MM.1S (cell line): Measurements from ENCODE around the gene PZP.

ENCODE experiments used
- DNase-seq: peaks from one replicate; pipeline ENCODE4 v3.0.0-alpha.2; 2015
- H2AFZ ChIP-seq: fragments of 300-600 bp; sonication (generic); 2 replicates; pipeline ENCODE4 v1.6.0; 2016; ENCODE audit warnings: antibody characterized with exemption, low read length
- H3F3A ChIP-seq: fragments of 300-600 bp; sonication (generic); 2 replicates; pipeline ENCODE4 v1.6.1; 2016; ENCODE audit warnings: mild to moderate bottlenecking, antibody characterized with exemption, low read length, moderate library complexity, mixed read lengths; ENCODE audit not compliant: insufficient read depth
- H3K27ac ChIP-seq: fragments of 300-600 bp; sonication (generic); 2 replicates; pipeline ENCODE4 v1.5.1; 2016; ENCODE audit warnings: mild to moderate bottlenecking, low read length
- H3K27me3 ChIP-seq: fragments of 300-600 bp; sonication (generic); replicated peaks from 2 replicates; pipeline ENCODE4 v1.6.0; 2016; ENCODE audit warnings: low read length; ENCODE audit not compliant: insufficient read depth
- H3K36me3 ChIP-seq: fragments of 300-600 bp; sonication (generic); replicated peaks from 2 replicates; pipeline ENCODE4 v1.6.1; 2016; ENCODE audit warnings: mild to moderate bottlenecking, low read length, mixed read lengths; ENCODE audit not compliant: insufficient read depth
- H3K4me1 ChIP-seq: fragments of 300-600 bp; sonication (generic); 2 replicates; pipeline ENCODE4 v1.6.1; 2016; ENCODE audit warnings: low read length, mixed read lengths
- H3K4me2 ChIP-seq: fragments of 300-600 bp; sonication (generic); 2 replicates; pipeline ENCODE4 v1.6.0; 2016; ENCODE audit warnings: low read depth, low read length
- H3K4me3 ChIP-seq: fragments of 300-600 bp; sonication (generic); 2 replicates; pipeline ENCODE4 v1.5.1; 2016; ENCODE audit warnings: low read length, mixed read lengths
- H3K79me2 ChIP-seq: fragments of 300-600 bp; sonication (generic); 2 replicates; pipeline ENCODE4 v1.6.1; 2016; ENCODE audit warnings: mixed run types, low read length, mixed read lengths
- H3K9ac ChIP-seq: fragments of 300-600 bp; sonication (generic); 2 replicates; pipeline ENCODE4 v1.6.1; 2016; ENCODE audit warnings: low read length, mixed read lengths
- H3K9me2 ChIP-seq: fragments of 300-600 bp; sonication (generic); replicated peaks from 2 replicates; pipeline ENCODE4 v1.6.1; 2016; ENCODE audit warnings: mild to moderate bottlenecking, low read length, mixed read lengths; ENCODE audit not compliant: insufficient read depth
- H3K9me3 ChIP-seq: fragments of 300-600 bp; sonication (generic); replicated peaks from 2 replicates; pipeline ENCODE4 v1.6.1; 2016; ENCODE audit warnings: mild to moderate bottlenecking, low read length, mixed read lengths; ENCODE audit not compliant: insufficient read depth
- H4K20me1 ChIP-seq: fragments of 300-600 bp; sonication (generic); 2 replicates; pipeline ENCODE4 v1.6.1; 2016; ENCODE audit warnings: mild to moderate bottlenecking, low read length, moderate library complexity, mixed read lengths; ENCODE audit not compliant: insufficient read depth
- EZH2 ChIP-seq: fragments of 300-600 bp; sonication (generic); optimal IDR thresholded peaks from 2 replicates; pipeline ENCODE3; 2017; ENCODE audit warnings: low read depth, mild to moderate bottlenecking, antibody characterized with exemption, low read length, mixed read lengths
- EZH2phosphoT487 ChIP-seq: fragments of 300-600 bp; sonication (generic); IDR thresholded peaks from 2 replicates; pipeline ENCODE4 v1.6.1; 2018; ENCODE audit warnings: antibody characterized with exemption, low read length
- TF ChIP-seq, protein P1 (sequence below): fragments of 300-600 bp; sonication (generic); IDR thresholded peaks from 2 replicates; pipeline ENCODE4 v1.5.1; 2016; ENCODE audit warnings: antibody characterized with exemption, low read length, mixed read lengths

PZP gene

DNA sequence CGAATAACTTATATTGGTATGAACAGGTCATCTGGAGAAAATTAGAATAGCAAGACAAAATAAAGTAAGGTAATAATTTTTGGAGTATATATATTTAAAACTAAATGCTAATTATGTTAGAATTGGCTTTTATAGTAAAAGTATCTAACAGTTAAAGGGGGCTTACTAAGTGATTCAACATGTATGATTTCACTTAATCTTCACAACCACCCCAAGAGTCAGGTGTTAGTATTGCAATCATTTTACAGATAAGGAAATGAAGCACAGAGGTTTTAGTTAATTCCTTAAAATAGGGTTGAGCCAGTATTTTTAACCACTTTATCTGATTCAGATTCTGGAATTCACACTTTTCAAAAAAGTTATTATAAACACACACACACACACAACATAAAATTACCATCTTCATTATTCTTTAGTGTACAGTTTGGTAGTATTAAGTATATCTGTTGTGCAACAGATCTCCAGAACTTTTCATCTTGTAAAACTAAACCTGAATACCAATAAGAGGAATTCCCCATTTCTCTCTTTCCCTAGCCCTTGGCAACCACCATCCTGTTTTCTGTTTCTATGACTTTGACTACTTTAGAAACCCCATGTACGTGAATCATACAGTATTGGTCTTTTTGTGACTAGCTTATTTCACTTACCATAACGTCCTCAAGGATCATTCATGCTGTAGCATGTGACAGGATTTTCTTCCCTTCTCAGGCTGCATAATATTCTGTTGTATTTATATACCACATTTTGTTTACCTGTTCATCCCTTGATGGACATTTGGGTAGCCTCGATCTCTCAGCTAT lies 104.9 kb downstream of the PZP start:
- no peak for TF ChIP-seq EZH2phosphoT487
- TF ChIP-seq, protein P1, sequence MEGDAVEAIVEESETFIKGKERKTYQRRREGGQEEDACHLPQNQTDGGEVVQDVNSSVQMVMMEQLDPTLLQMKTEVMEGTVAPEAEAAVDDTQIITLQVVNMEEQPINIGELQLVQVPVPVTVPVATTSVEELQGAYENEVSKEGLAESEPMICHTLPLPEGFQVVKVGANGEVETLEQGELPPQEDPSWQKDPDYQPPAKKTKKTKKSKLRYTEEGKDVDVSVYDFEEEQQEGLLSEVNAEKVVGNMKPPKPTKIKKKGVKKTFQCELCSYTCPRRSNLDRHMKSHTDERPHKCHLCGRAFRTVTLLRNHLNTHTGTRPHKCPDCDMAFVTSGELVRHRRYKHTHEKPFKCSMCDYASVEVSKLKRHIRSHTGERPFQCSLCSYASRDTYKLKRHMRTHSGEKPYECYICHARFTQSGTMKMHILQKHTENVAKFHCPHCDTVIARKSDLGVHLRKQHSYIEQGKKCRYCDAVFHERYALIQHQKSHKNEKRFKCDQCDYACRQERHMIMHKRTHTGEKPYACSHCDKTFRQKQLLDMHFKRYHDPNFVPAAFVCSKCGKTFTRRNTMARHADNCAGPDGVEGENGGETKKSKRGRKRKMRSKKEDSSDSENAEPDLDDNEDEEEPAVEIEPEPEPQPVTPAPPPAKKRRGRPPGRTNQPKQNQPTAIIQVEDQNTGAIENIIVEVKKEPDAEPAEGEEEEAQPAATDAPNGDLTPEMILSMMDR, result no peak
- no peak for TF ChIP-seq EZH2
- H3K9me3 ChIP-seq, result no peaks in the 10 kb centered on the region
- no peak overlapping the region for H2AFZ ChIP-seq
- H3K27me3 ChIP-seq, result no peaks in the 10 kb centered on the region
- no peaks in the 10 kb centered on the region for H3K79me2 ChIP-seq
- H3K4me1 ChIP-seq, result no peaks in the 10 kb centered on the region
- DNase-seq, result no peak
- no peaks in the 10 kb centered on the region for H3F3A ChIP-seq
- no peaks in the 10 kb centered on the region for H3K36me3 ChIP-seq
- H3K9ac ChIP-seq, result no peak overlapping the region
- no peak overlapping the region for H3K4me2 ChIP-seq
- no peak overlapping the region for H3K27ac ChIP-seq
- no peak overlapping the region for H3K4me3 ChIP-seq
- H4K20me1 ChIP-seq, result no peaks in the 10 kb centered on the region
- no peaks in the 10 kb centered on the region for H3K9me2 ChIP-seq

DNA sequence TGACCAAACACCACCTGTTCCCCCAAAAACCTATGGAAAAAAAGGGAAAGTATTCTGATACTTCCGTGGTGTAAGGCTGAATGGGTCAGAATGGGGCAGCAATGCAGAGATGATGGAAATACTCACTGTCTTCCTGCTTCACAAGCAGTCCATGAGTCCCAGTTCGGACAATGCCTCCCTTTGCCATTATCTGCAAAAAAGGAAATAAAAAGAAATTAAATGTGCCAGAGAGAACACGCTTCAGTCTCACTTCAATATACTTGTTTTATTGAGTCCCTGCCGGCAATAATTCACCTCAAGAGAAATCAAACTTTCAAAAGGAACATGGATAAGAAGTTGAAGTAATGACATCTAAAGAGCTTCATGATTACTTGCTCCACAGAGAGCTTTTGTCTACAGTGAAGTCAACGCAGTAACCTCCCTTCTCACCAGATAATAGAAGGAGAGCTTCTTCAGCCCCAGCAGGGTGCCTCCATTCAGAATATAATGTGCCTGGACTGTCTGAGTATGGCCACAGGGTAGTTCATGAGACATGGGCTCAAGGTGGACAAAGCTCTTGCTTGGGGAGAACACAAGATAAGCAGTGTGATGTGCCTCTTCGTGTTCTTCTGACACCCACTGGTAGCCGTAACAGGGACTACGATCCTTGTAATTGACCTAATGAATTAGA lies 107.0 kb downstream of the PZP start:
- TF ChIP-seq, protein P1, result no peak
- TF ChIP-seq EZH2 (no peak), EZH2phosphoT487 (no peak)
- no peaks in the 10 kb centered on the region for H3F3A ChIP-seq

DNA sequence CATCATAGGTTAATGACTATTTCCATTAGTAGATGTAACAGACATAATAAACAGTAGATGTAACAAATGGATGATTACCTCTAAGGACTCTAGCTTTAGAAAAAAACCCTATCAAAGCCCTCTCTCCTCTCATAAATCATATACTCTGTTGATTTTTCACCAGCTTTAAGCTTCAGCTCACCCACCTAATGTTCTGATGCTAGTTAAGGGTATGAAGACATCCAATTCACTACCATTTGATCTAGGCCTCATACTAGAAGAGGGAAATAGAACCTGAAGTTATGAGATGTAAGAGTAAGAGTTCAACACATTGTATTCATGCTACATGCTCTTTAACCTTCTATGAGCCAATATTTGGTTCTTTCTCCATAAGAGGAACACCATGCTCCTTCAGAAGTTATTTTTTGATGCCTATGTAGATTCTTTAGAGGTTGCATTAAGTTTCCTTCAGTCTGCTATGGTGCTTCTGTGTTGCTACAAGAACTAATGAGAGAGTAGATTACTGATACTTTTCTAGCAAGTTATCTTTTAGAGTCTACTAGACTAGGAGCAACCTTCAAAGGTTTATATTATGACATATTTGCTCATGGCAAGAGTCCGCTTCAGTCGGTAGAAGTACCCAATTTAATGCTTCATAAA lies 108.5 kb downstream of the PZP start:
- H2AFZ ChIP-seq, result no peak overlapping the region
- no peaks in the 10 kb centered on the region for H3F3A ChIP-seq
- H3K27me3 ChIP-seq, result no peaks in the 10 kb centered on the region
- H4K20me1 ChIP-seq, result no peaks in the 10 kb centered on the region
- H3K9me2 ChIP-seq, result no peaks in the 10 kb centered on the region
- H3K4me3 ChIP-seq, result no peak overlapping the region
- H3K9ac ChIP-seq, result no peak overlapping the region
- DNase-seq, result no peak
- no peaks in the 10 kb centered on the region for H3K4me1 ChIP-seq
- H3K79me2 ChIP-seq, result no peaks in the 10 kb centered on the region
- TF ChIP-seq EZH2 (no peak), EZH2phosphoT487 (no peak)
- TF ChIP-seq, protein P1, result no peak
- no peak overlapping the region for H3K4me2 ChIP-seq
- no peak overlapping the region for H3K27ac ChIP-seq
- H3K36me3 ChIP-seq, result no peaks in the 10 kb centered on the region
- H3K9me3 ChIP-seq, result no peaks in the 10 kb centered on the region

More for the DNA sequence above, 107.0 kb downstream of the PZP start:
- no peak for DNase-seq
- H3K4me2 ChIP-seq, result no peak overlapping the region
- no peak overlapping the region for H3K9ac ChIP-seq
- H3K27ac ChIP-seq, result no peak overlapping the region
- no peaks in the 10 kb centered on the region for H3K79me2 ChIP-seq
- H2AFZ ChIP-seq, result no peak overlapping the region
- no peaks in the 10 kb centered on the region for H3K36me3 ChIP-seq
- no peaks in the 10 kb centered on the region for H3K27me3 ChIP-seq
- H3K4me1 ChIP-seq, result no peaks in the 10 kb centered on the region
- no peaks in the 10 kb centered on the region for H3K9me3 ChIP-seq
- no peak overlapping the region for H3K4me3 ChIP-seq
- no peaks in the 10 kb centered on the region for H3K9me2 ChIP-seq
- H4K20me1 ChIP-seq, result no peaks in the 10 kb centered on the region
